GM21619 (cell line): ENCODE results near the gene BTD.

ENCODE experiments used
- ATAC-seq: cut with Tn5 transposase; IDR thresholded peaks from one replicate; pipeline ENCODE4 v1.9.1; 2021; ENCODE audit not compliant: unreplicated experiment

Gene BTD, protein sequence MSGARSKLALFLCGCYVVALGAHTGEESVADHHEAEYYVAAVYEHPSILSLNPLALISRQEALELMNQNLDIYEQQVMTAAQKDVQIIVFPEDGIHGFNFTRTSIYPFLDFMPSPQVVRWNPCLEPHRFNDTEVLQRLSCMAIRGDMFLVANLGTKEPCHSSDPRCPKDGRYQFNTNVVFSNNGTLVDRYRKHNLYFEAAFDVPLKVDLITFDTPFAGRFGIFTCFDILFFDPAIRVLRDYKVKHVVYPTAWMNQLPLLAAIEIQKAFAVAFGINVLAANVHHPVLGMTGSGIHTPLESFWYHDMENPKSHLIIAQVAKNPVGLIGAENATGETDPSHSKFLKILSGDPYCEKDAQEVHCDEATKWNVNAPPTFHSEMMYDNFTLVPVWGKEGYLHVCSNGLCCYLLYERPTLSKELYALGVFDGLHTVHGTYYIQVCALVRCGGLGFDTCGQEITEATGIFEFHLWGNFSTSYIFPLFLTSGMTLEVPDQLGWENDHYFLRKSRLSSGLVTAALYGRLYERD

DNA sequence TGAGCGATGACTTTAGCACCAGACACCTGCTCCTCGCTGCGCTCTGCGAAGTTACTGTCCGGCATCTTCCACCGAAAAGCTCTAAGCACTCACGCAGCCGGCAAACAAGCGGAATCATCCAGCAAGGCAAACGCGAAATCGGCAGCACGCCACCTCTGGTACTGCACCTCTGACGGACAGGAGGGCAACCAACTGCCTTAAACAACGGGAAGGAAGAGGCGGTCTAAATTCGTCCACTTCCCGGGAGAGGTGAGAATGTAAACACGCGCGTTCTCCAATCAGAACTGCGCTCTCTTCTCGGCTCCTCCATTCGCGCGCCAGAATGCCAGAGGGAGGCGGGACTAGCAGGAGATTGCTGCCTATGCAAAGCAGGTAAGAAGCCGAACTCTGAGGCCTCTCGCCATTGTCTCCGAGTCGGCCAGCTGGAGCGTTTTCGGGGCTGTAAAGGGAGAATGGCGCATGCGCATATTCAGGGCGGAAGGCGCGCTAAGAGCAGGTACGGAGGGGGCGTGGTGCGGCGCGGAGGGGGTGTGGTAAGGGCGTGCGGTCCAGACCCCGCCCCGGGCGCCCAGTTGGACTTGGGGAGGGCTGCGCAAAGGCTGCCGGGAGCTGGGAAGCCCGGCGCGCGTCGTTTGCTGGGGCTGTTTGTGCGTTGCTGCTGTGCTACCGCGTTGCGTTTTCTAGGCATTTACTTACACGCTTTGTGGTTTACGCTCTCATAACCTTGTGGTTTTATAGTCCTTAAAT is at the start of gene BTD, which contains the start of gene HACL1:
BTD (plus strand) TSS at position 347 of the 747 bp plus-strand sequence. CDS start 33,695 bp downstream, outside the sequence.
HACL1 (minus strand) TSS at position 171 of the 747 bp plus-strand sequence; CDS start at position 65, 106 bp downstream.
- peak; percentile 92 for ATAC-seq

DNA sequence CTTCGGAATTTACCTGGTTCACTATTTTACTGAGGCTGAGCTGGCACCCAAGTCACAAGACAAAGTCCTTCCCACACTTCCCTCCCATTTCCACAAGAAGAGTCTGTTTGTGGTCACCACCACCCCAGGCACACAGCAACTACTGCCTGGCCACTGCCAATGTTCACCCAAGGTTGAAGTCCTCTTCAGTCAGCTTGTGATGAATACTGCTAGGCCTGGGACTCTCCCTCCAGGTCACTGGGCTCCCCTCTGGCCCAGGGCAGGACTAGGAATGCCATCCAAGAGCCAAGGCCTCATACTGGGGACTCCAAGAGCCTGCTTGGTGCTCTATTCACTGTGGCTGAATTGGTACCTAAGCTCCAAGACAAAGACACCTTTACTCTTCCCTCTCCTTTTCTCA is 49.6 kb upstream of the BTD start:
- ATAC-seq, result no peak

- ATAC-seq, result no peak
Observed at GRCh38 chr3:15553749-15554148, 47.8 kb upstream of the BTD start.

- peak; percentile 86 for ATAC-seq
Observed at GRCh38 chr3:15556512-15556911, 45.0 kb upstream of the BTD start.

GRCh38 chr3:15557511-15557946 is 44.0 kb upstream of the BTD start:
- peak; percentile 71 for ATAC-seq

- no peak for ATAC-seq
Observed at GRCh38 chr3:15558581-15558980, 43.0 kb upstream of the BTD start.

DNA sequence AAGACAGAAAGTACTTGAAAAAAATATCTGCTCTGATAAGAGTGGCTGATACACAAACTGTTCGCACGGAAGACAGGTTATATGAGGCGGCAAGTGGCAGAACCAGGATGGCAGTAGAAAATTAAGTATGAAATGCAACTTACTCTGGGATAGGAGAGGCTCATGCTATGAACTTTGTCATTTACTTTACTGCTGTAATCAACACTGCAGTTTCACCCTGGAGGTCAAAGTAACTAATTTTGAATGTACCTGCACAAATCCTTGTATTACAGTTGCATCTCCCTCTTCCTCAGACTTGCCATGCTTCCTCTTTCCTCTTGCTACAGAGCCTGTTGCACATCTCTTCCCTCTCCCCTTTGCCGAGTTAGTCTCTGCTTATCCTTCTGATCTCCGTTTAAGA is 39.0 kb upstream of the BTD start:
- no peak for ATAC-seq

DNA sequence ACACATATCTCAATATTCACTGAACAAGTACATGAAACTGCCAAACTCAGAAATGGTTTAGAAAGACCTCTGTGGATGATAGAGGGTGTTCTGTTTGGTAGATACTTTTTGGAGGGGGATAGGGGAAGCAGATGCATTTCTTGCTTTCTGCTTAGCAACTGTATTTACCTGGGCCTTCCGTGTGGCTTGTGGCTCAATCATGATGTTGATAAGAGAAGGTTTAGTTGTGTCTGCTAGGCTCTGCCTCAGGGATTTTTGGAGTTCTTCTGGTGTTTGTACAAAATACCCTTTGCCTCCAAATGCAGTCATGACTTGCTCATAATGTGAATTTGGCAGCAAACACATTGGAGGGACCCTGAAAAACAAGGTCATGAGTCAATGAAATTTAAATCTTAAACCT is 38.4 kb upstream of the BTD start:
- ATAC-seq, result no peak

DNA sequence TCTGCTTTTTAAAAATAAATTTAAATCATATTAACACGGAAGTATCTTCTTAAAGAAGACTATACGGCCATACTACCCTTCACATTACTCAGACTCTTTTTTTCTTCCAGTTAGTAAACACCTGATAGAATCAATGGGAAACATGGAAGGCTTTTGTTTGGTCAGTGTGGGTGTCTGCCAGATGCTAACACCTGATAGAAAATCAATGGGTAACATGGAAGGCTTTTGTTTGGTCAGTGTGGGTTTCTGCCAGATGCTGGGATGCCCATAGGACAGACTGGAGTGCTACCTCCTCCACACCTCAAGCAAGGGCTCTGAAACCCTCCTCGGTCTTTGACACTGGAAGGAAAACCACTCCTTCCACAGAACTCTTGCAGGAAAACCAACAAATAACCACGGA is 29.4 kb upstream of the BTD start:
- ATAC-seq, result no peak

DNA sequence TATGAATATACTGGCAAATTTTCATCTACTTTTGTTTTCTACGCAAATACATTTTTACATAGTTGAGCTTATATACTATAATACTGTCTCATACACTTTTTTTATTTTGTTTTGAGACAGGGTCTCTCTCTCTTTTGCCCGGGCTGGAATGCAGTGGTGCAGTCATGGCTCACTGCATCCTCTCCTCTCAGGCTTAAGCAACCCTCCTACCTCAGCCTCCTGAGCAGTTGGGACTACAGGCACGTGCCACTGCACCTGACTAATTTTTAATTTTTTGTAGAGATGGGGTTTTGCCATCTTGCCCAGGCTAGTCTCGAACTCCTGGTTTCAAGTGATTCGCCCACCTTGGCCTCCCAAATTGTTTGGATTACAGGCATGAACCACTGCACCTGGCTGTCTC is 26.1 kb upstream of the BTD start:
- ATAC-seq, result no peak

DNA sequence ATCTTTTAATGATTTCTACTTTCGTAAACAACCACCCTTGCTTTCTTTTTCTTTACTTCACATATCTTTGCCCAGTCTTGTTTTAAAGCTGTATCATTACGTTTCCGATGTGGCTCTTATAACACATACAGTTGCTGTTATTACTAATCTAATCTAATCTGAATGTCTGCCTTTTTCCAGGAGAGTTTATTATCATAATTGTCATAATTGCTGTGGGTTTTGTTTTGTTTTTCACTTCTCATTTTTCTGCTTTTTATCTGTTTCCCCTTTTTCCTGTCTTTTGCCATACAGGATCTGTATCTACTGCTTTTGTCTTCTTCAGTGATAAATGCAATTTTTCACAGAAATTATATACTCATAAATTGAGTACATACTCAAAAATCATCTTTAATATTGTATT is 25.1 kb upstream of the BTD start:
- ATAC-seq, result no peak

- no peak for ATAC-seq
Observed at GRCh38 chr3:15578289-15578867, 23.2 kb upstream of the BTD start.

- no peak for ATAC-seq
Observed at GRCh38 chr3:15579051-15579450, 22.5 kb upstream of the BTD start.

DNA sequence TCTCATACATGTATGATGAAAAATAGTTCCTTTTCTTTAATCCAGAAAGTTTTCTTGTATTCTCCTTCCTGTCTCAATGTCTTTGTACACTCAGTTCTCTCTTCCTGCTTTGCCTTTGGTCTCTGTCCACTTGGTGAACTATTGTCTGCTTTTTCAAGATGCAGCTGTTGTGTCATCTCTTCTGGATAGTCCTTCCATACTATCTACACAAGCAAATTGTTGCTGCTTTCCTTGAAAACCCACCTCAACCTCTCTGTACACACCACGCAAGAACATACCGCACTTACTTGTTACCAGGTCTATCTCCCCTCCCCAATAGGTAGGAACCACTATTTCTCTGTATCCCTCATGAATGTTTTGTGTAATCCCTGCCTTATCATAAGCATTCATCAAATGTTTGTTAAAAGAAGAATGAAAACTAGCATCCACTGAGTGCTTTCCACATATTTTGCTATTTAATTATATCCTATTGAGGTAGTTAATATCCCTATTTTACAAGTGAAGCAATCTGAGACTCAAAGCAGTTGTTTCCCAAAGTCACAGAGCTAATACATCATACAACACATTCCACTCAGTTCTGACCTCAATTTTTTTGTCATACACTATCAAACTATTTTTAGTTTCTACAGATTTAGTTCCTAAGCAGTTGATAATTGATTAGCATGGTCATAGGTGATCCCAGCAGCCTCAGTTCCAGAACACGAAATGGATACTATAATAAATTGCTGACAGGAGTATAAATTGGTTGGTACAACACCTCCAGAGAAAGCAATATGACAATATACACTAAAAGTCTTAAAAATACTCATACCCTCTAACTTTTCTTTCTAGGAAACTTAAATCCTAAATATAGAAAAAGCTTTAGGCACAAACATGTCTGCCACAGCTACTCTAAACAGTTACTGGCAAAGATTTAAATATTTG is 19.8 kb upstream of the BTD start:
- no peak for ATAC-seq

GRCh38 chr3:15585111-15585845 is 16.3 kb upstream of the BTD start:
- ATAC-seq, result no peak

GRCh38 chr3:15591242-15591641 is 10.3 kb upstream of the BTD start:
- ATAC-seq, result no peak

GRCh38 chr3:15591928-15592327 is 9.6 kb upstream of the BTD start:
- no peak for ATAC-seq

DNA sequence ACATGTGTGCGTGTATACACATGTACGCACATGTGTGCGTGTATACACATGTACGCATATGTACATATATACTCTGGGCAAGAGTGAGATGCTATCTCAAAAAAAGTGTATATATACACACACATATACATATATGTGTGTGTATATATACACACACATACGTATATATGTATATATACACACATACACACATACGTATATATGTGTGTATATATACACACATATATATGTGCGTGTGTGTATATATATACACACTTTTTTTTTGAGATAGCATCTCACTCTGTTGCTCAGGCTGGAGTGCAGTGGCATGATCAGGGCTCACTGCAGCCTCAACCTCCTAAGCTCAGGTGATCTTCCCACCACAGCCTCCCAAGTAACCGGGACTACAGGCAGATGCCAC is 8.6 kb upstream of the BTD start:
- no peak for ATAC-seq

- ATAC-seq, result no peak
Observed at GRCh38 chr3:15595955-15596354, 5.6 kb upstream of the BTD start.

DNA sequence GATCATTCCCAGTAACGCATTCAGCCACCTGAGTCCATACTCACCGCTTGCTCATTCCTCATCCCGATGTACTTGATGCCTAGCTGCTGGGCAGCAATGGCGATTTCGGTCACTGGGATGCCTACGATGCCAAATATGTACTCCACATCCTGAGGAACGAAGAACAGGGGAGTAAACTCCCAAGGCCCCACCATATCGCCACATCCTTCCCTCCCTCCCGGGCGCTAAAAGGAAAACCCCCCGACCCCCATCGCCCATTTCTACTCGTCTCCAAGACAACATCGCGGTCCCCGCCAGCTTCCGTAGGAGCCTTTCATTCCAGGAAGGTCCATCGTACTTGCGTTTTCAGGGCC is 523 bp upstream of the BTD start:
- peak; percentile 15 for ATAC-seq
